BJ (cell line): Measurements from ENCODE around the gene PIGC. TPM values are rescaled to one million over a fixed set of nuclear protein-coding genes. Genes with fewer than 3 reads are reported as not detected.

ENCODE experiments used
- CTCF ChIA-PET: fragments of 350-600 bp; formaldehyde crosslinking; extraction: SDS; loops from one replicate; lab custom pipeline; 2021; ENCODE audit warnings: antibody characterized with exemption, inconsistent platforms; lab: Yijun Ruan, JAX
- POLR2A ChIA-PET: fragments of 300-600 bp; sonication (Branson Sonifier 250); formaldehyde crosslinking; extraction: SDS; loops from one replicate; lab custom pipeline; 2021; ENCODE audit warnings: antibody characterized with exemption; lab: Charles Lee
- DNase-seq: peaks from one replicate; pipeline ENCODE4 v3.0.0-alpha.2; 2011; ENCODE audit warnings: low read depth
- H3K27me3 ChIP-seq: 2 replicates; pipeline ENCODE4 v1.6.0; 2011; ENCODE audit warnings: low read length; ENCODE audit not compliant: control insufficient read depth, insufficient read depth
- H3K36me3 ChIP-seq: 2 replicates; pipeline ENCODE4 v1.5.1; 2011; ENCODE audit warnings: low read length; ENCODE audit not compliant: control insufficient read depth, insufficient read depth
- H3K4me3 ChIP-seq: 2 replicates; pipeline ENCODE4 v1.5.1; 2011; ENCODE audit warnings: low read depth, mild to moderate bottlenecking, control low read depth, low read length
- CTCF ChIP-seq: IDR thresholded peaks from 2 replicates; pipeline ENCODE4 v1.5.1; 2011; ENCODE audit warnings: low read depth, mild to moderate bottlenecking, control low read depth, inconsistent platforms, low read length, moderate library complexity; ENCODE audit not compliant: insufficient read depth
- polyA plus RNA-seq: library from polyadenylated mRNA; depleted of rRNA; stranded (reverse); fragments of >200 nt; gene quantifications from 2 replicates; pipeline ENCODE4 v1.2.3, GENCODE V29; 2011

Gene PIGC
- polyA plus RNA-seq, 1 experiment, result 20.7 TPM

DNA sequence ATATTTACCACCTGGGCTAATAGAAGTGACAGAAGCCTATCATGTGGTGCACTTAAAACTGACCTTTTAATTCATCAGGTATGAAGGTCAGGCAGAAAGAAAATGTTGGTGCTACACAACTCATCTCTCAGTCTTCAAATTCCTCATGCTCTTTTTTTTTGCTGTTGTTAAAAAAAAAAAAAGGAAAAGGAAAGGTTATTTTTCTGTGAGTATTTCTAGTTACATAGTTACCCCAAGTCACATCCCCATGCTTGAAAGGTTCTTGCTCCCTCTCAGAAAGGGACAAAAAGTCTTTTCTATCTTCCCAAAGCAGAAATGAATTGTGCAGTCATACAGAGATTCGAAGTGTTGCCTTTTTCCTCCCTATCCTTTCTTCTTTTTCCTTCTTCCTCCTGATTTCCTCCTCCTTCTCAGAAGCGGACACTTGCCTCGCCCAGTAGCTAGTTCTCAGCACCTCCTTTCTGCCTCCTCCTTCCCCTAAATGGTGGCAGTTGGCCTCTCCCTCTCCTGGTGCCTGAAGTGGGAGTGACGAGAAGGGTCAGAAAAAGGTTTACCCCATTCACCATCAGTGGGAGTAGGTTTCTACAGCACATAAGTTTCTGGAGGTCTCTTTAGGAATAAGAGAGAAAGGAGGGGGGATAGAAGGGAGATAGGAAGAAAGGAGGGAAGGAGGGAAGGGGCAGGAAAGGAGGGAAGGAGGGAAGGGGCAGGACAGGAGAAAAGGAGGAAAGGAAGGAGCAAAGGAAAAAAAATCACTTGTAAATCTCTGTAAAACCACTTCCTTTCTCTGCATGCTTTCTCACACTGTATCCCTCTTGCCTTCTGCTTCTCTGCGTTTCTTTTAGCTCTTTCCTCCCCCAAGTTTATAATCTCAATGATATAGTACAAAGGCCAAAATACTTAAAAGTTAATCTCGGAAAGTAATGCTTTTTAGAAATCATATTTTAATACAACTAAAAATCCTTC is 43.8 kb downstream of the PIGC start:
- TF ChIP-seq CTCF, result no peak
- no peak for DNase-seq
- ChIA-PET POLR2A (interaction anchor here (0.6 to 1.0 kb wide), 5 partner anchors 15 to 400 kb away, joined by 3 to 7 read pairs (median 4); no protein-coding TSS in a partner anchor), CTCF (interaction anchor here (0.6 to 3.4 kb wide), 24 partner anchors 8 to 397 kb away, joined by 3 to 25 read pairs (median 4); no protein-coding TSS in a partner anchor)
- Histone ChIP-seq H3K4me3 (no peak overlapping the region), H3K27me3 (no peaks in the 10 kb centered on the region), H3K36me3 (no peaks in the 10 kb centered on the region)

DNA sequence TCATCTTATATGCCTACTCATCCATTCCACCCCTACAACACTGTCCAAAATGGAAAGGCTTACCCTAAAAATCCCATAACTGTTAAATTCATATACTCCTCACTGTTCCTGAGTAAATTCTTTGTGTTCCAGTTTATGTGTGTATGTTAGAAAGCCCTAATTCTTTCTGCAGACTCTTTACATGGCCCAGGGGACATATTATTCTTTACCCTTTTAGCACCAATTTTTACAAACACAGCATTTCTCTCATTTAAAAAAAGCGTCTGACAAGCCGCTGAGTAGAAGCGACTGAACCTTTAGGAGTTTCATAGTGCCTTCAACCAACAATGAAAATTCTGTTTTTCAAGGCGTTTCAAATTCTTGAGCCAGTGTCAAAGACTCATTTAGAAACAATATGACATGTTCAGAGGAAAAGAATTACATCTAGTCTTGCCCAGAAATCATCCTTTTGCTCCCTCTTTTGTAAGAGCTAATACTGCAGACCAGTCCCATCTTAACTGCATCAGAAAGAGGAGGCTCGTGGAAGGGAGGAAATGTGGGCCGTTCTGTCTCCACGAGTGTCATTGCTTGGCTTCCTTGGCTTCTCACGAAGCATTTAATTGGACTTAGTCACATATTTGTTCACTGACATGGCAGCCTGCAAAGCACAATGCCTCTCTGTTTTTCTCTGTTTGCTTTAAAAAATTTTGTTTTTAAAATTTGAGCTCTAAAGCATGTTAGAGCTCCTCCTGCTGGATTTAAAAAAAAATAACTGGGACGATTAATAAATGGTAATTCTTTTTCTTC is 44.7 kb downstream of the PIGC start:
- Histone ChIP-seq H3K4me3 (no peak overlapping the region), H3K36me3 (no peaks in the 10 kb centered on the region), H3K27me3 (no peaks in the 10 kb centered on the region)
- DNase-seq, result peak; percentile 94
- TF ChIP-seq CTCF, result peak; percentile 36
- ChIA-PET CTCF (interaction anchor here (0.5 to 3.4 kb wide), 27 partner anchors 8 to 1710 kb away, joined by 3 to 25 read pairs (median 4); no protein-coding TSS in a partner anchor), POLR2A (interaction anchor here (0.6 to 1.0 kb wide), 5 partner anchors 16 to 399 kb away, joined by 3 to 7 read pairs (median 4); no protein-coding TSS in a partner anchor)

- ChIA-PET POLR2A (interaction anchor here (0.9 kb wide), 1 partner anchor 249 kb away, joined by 4 read pairs; no protein-coding TSS in a partner anchor), CTCF (interaction anchor here (0.6 to 3.4 kb wide), 6 partner anchors 19 to 395 kb away, joined by 3 to 25 read pairs (median 4); no protein-coding TSS in a partner anchor)
- no peak overlapping the region for H3K4me3 ChIP-seq
- no peak for TF ChIP-seq CTCF
- no peaks in the 10 kb centered on the region for H3K27me3 ChIP-seq
- no peaks in the 10 kb centered on the region for H3K36me3 ChIP-seq
- DNase-seq, result no peak
Observed at GRCh38 chr1:172398193-172398592, 45.7 kb downstream of the PIGC start.

- H3K4me3 ChIP-seq, result no peak overlapping the region
- TF ChIP-seq CTCF, result no peak
- no peaks in the 10 kb centered on the region for H3K36me3 ChIP-seq
- DNase-seq, result no peak
- H3K27me3 ChIP-seq, result no peaks in the 10 kb centered on the region
- ChIA-PET CTCF (interaction anchor here (0.6 to 1.3 kb wide), 3 partner anchors 20 to 293 kb away, joined by 3 to 4 read pairs (median 4); no protein-coding TSS in a partner anchor), POLR2A (interaction anchor here (0.9 kb wide), 1 partner anchor 248 kb away, joined by 4 read pairs; no protein-coding TSS in a partner anchor)
Observed at GRCh38 chr1:172397633-172398032, 46.2 kb downstream of the PIGC start.
